ENCODE measurements around the gene LRRC3.

LRRC3 gene

DNA sequence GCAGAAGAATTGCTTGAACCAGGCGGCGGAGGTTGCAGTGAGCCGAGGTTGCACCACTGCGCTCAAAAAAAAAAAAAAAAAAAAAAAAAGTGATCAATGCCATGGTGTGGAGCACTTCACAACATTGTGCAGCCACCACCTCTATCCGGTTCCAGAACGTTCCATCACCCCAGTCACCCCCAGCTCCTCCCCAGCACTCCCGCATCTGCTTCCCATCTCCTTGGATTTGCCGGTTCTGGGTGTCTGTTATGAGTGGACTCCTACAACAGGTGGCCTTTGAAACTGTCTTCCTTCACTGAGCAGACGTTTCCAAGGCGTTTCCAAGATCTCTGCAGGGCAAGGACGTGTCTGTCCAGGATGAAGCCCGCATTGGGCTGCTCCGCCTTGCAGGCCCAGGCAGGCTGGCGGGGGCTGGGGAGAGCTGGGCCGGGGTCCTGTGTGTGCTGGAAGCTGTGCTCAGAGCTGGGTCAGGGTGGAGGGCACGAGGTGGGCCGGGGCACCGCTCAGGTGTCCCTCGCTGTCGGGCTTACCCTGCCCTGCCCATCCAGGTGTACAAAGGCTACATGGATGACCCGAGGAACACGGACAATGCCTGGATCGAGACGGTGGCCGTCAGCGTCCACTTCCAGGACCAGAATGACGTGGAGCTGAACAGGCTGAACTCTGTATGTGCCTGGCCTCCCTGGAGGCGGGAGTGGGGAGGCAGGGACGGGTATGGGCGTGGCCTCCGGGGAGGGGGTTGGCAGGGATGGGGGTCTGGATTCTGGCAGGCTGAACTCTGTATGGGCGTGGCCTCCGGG, 14.9 kb upstream of the LRRC3 start:
- DNase-seq, result peak; percentile 3

DNA sequence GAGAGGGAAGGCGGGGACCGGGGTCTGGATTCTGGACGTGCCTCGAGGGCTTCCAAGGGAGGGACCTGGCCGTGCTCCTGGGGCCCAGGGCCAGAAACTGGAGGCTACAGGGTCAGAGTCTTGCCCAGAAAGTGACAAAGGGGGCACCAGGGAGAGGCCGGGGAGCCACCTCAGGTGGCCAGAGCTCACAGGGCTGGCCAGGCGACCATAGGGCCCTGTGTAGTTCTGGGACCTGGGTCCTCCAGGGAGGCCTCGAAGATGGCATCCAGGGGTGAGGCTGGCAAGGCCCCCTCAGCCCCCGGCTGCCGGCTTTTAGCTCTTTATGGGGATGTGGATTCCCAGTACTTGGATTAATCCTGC, 14.3 kb upstream of the LRRC3 start:
- peak; percentile 7 for DNase-seq

DNA sequence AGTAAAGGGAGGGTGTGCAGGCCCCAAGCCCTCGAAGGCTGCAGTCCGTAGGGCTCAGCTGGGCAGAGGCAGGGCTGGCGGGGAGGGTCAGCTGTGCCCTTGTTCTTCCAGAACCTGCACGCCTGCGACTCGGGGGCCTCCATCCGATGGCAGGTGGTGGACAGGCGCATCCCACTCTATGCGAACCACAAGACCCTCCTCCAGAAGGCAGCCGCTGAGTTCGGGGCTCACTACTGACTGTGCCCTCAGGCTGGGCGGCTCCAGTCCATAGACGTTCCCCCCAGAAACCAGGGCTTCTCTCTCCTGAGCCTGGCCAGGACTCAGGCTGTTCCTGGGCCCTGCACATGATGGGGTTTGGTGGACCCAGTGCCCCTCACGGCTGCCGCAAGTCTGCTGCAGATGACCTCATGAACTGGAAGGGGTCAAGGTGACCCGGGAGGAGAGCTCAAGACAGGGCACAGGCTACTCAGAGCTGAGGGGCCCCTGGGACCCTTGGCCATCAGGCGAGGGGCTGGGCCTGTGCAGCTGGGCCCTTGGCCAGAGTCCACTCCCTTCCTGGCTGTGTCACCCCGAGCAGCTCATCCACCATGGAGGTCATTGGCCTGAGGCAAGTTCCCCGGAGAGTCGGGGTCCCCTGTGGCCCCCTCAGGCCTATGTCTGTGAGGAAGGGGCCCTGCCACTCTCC, 13.6 kb upstream of the LRRC3 start:
- DNase-seq, result peak; percentile 7

DNA sequence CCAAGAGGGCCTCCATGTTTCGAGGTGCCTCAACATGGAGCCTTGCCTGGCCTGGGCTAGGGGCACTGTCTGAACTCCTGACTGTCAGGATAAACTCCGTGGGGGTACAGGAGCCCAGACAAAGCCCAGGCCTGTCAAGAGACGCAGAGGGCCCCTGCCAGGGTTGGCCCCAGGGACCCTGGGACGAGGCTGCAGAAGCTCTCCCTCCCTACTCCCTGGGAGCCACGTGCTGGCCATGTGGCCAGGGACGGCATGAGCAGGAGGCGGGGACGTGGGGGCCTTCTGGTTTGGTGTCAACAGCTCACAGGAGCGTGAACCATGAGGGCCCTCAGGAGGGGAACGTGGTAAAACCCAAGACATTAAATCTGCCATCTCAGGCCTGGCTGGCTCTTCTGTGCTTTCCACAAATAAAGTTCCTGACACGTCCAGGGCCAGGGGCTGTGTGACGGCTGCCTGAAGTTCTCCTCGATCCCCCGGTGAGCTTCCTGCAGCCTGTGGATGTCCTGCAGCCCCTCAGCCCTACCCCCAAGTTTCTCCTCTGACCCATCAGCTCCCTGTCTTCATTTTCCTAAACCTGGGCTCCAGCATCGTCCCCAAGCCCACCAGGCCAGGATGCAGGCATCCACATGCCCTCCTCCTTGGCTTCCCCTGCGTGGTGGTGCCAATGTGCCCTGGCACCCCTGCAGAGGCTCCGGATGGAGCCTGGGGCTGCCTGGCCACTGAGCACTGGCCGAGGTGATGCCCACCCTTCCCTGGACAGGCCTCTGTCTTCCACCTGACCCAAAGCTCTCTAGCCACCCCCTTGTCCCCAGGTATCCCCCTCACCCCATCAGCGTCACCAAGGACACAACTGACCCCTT, 12.8 kb upstream of the LRRC3 start:
- DNase-seq, result peak; percentile 7

DNA sequence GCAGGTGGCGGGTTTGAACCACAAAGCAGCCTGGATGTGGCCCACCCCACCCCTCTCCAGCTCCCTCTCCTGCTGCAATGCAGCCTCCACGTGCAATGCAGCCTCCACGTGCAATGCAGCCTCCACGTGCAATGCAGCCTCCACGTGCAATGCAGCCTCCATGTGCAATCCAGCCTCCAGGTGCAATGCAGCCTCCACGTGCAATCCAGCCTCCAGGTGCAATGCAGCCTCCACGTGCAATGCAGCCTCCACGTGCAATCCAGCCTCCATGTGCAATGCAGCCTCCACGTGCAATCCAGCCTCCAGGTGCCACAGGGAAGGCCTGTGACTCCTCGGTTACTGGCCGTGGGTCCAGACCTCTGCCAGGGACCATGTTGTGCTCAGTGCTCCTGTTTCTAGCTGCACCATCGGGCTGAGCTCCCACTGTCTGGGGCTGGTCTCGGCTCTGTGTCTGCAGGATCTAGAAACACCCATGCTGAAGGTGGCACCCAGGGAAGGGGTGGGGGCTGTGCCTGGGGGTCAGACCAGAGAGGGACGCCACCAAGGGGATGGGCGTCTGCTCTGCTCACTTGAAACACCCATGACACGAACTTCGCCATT, 11.9 kb upstream of the LRRC3 start:
- peak; percentile 1 for DNase-seq

DNA sequence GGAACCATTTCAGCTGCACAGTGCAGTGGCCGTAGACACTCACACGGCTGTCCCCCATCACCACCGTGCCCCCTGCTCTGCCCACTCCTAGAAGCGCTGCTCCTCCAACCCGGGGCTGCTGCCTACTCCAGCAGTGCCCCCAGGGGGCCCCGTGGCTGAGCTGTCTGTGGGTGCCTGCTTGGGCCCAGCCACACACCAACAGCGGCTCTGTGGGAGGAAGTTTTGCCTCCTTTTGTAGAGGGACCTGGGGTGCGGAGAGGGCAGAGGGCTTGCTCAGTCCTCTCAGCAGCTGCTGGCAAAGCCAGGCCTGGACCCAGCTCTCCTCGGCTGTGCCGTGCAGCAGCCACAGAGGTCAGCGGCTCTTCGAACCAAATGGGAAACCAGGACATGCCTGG, 11.4 kb upstream of the LRRC3 start:
- DNase-seq, result peak; percentile 4

DNA sequence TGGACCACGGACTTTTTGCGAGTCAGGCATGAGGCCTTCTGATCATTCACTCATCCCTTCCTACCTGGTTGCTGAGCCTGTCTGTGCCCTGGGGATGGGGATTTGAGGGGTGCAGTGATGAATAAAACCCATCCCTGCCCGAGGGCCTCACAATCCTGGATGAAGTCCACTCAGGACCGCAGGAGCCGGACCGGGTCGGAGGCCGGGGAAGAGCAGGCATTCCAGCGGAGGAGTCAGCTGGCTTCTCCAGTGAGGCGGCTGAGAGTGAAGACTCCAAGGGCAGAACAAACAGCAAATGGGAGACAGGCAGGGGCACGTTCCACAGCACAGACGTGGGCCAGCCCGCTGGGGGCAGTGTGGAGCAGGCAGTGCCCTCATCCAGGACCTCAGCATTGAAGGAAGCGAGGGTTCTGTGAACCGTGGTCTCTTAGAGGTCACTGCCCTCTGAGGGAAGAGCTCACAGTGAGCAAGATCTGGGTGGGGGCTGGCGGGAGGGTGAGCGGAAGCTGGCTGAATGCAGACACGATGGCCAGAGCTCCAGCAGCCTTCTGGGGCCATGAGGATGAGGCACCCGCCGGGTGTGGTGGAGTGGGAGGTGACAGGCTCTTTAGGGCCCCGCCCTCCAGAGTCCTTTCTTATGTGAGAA, 10.9 kb upstream of the LRRC3 start:
- DNase-seq, result peak; percentile 7

DNA sequence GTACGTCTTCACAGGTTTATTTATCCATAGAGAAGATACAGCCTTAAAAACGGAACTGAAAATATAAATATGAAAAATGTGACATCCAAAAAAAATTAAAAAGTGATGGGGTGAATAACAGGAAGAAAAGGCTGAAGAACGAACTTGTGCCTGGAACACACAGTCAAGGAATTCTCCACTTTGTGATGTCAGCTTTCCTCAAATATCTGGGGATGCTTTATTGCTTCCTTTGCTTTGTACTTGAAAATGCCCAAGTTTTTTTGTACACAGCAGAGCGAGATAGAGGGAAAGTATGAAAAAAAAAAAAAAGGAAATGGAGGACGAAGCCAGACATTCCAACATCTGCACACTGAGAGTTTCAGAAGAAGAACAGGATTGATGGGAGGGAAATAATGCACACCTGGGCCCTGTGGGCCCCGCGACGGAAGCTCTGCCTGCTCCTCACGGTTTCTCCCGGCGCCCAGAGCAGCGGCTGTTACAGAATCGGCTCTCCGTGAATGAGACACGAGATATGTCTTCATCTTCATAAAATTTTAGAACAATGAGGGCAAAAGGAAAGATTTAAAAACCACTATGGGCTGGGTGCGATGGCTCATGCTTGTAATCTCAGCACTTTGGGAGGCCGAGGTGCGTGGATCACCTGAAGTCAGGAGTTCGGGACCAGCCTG, 10.0 kb upstream of the LRRC3 start:
- DNase-seq, result no peak

DNA sequence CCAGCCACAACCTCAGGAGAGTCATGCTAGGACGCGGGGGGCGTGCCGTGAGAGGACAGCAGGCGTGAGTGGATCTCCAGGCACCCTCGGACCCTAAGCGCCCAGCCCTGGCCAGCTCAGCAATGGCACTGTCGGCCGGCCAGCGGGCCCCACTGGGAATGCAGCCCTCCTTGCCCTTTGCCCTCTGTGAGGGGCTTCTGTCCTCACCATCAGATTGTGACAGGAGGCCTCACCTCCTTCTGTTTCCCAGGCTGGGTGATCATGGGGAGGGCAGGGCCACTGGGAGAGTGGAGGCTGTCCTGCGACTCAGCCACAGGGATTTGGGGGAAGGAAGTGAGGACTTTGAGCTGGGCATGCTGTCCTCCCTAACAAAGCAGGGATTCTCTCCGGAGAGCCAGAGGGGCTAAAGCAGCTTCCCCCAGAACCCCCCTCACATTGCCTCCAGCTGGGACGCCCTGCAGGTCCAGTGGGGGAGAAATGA, 6.6 kb upstream of the LRRC3 start:
- no peak for DNase-seq

DNA sequence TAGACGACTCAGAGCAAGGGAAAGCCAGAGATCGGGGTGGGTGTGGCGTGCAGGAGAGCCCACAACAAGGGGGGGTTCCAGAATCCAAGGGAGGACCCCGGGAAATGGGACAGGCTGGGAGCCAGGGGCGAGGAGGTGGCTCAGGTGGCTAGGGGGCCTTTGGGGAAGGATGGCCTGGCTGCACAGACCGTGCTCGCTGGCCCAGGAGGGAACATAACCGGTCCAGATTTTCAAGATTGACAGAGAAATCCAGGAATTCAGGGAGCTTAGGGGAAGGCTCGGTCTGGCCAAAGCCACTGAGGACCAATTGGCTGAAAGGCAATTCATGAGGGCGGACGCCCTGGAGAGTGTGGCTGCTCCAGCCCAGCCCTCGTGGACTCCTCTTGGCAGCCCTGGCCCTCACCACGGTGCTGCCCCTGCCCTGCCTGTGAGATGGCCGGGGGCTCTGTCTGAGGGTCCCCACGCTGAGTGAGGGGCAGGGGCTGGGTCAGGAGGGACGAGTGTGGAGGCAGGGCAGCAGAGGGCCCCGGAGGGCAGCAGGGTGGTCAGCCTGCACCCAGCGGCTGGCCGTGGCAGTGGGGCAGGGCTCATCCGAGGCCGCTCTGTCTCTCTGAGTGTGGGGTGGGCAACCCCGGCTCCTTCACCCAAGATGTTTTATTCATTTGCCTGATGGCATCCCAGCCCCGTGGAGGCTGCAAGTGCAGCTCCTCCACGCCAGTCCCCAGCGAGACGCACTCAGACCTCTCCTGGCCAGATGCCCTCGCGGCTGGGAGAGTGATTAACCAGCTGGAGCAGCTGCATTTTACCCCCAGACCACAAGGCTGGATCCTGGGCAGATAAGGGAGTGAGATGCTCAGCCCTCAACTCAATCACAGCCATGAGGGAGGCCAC, 5.6 kb upstream of the LRRC3 start:
- DNase-seq, result no peak

DNA sequence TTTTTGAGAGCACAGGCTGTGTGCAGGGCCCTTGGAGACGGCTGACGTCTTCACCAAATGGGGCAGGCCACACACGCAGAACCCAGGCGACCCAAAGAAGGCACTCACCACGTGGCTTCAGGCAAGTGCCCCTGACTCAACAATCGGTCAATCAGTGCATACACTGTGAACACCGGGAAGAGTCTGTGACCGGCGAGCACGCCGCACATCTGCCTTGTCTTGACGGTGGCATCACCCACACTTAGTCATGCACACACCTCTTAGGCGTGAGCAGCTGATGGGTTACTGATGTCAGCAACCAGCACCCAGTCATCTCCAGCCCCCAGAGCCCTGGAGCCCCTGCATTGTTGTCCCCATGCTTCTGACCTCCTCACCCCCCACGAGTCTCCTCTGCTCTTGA, 4.9 kb upstream of the LRRC3 start:
- no peak for DNase-seq

DNA sequence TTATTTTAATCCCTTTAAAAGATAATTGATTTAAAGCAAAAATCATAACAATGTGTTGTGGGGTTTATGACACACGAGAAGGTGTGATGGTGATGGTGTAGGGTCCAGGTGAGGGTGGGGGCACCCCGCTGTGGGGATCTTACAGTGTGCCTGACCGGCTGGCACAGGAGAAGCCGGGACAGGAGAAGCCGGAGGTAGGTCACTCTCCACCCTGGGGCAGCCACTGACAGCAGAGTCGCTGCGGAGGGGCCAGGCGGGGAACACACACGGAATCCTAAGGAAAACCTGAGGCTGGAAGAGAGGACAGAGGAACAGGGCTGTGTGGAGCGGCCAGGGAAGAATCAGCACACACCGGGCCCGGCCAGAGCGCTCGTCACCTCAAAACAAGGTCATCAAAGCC, 4.3 kb upstream of the LRRC3 start:
- no peak for DNase-seq

DNA sequence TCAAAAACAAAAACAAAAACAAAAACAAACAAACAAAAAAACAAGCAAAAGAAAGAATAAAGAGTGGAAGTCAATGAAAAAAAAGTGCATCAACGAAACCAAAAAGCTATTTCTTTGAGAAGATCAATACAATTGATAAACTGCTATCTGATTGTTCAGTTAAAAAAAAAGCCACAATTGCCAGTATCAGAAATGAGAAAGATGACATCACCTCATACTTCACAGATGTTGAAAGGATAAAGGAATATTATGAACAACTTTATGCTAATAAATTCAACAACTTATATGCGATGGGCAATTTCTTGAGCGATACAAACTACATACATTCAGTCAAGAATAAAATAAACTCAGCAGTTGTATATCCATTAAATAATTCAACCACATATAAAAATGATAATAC, 2.2 kb upstream of the LRRC3 start:
- no peak for DNase-seq

DNA sequence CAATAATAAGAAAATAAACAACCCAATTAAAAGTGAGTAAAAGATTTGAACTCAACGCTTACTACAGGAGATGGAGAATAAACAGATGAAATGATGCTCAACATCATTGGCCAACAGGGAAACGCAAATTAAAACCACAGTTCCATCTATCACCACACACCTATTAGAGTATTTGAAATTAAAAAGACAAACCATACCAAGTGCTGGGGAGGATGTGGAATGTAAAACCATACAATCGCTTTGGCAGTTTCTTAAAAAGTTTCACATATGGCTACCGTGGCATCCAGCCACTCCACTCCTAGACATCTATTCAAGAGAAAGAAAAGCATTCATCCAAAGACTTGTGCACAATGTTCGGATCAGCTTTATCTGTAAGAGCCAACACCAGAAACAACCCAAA, 1.3 kb upstream of the LRRC3 start:
- no peak for DNase-seq

DNA sequence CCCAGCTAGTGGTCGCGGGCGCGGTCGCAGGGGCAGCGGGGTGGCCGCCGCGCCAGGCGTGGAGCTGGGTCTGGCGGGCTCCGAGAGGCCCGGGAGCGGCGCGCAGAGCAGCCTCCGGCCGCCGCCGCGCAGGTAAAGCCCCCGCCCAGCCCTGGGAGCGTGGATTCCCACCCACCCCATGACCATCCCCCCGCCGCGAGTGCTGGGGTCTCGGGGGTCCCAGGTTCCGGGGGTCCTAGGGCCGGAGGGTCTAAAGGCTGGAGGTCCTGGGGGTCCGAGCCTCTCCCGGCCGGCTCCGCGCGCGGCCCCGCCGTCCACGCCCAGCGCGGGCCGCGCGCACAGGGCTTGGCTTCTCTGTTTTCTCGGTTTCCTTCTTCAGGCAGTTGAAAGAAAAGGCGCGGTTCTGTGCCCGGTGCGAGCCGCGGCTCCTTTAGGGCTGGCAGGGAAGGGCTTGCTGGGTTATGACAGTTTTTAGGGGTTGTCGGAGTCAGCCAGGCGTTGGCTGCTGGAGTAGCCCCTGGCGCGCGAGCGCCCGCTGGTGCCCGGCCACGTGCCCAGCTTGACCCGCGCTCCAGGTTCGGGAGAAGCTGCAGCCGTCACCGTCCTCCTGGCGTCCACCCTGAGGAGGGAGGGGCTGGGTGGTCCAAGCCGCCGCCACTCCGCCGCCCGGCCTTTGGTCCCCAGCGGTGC, 359 bp downstream of the LRRC3 start:
- DNase-seq, result peak; percentile 49

DNA sequence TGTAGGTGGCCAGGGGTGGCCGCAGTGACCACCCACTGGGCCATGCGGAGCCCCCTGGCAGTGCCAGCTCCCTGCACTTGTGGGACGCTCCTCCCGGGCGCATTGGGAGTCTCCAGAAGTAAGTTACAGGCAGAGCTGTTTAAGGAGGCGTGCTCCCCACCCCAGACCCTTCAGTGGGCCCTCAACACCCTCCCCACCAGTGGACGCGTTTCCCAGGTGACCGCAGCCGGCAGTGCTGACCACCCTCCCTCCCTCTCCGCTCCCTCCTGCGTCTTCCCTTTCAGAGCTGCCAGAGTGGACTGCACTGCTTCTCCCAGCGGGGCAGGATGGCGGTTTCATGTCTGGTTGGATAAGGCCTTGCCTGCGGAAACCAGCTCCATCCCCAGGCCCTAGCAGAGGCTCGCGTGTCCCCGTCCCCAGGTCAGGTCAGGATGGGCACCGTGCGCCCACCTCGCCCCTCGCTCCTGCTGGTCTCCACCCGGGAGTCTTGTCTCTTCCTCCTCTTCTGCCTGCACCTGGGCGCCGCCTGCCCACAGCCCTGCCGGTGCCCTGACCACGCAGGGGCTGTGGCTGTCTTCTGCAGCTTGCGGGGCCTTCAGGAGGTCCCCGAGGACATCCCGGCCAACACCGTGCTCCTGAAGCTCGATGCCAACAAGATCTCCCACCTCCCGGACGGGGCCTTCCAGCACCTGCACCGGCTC, 1.1 kb downstream of the LRRC3 start:
- no peak for DNase-seq

DNA sequence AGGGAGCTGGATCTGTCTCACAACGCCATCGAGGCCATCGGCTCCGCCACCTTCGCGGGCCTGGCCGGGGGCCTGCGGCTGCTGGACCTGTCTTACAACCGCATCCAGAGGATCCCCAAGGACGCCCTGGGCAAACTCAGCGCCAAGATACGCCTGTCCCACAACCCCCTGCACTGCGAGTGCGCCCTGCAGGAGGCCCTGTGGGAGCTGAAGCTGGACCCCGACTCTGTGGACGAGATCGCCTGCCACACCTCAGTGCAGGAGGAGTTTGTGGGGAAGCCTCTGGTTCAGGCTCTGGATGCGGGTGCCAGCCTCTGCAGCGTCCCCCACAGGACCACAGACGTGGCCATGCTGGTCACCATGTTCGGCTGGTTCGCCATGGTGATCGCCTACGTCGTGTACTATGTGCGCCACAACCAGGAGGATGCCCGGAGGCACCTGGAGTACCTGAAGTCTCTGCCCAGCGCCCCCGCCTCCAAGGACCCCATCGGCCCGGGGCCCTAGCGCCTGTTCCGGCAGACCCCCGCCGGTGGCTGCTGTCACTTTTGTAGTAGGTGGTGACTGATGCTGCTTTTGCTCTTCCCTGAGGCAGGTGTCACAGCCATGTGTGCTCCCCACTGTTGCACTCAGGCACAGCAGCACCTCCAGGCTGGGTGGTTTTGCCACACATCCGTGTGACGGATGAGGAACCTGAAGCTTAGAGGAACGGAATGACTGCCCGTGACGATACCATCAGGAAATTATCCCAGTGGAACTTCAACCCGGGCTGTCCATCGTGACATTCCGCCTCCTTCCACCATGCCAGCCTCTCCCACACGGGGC, 1.8 kb downstream of the LRRC3 start:
- no peak for DNase-seq

DNA sequence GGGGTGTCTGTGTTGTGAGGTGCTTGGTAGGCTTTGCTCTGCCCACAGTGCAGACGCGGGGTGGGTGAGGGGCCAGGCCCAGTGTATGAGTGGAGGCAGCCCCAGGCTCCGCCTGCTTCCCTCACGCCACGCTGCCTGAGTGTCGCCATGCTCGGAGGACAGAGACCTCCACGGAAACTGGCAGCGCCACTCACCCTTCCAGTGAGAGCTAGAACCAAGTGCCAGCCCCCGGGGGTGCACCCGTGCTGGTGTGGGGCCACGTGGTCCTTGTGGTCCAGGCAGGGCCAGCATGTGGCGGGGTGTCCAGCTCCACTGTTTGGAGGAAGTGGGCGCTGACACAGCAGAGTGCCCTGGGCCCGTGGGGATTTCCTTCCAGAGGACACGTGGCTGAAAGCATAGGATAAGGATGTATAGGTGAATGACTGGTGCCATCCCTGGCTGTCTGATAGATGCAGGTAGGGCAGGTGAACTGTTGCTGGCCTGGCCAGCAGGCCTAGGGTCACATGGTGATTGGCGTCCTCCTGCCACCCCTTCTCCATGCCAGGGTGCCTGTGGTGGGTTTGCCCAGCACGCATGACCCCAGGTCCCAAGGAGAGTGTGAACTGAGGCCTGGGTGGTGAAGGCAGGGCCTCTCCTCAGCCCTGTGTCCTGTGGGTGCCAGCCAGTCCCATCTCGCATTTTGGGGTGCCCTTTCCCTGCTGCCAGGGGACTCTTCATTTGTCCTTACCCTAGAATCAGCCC, 3.8 kb downstream of the LRRC3 start:
- DNase-seq, result no peak
